Natural killer cell (primary cell): ENCODE measurements around the gene C22orf31. TPM values are rescaled to one million over a fixed set of nuclear protein-coding genes. Genes with fewer than 3 reads are reported as not detected.
"Not testable (repeated sequence)": the region's sequence is repeated elsewhere in the genome, so short reads cannot be mapped to it uniquely, and the experiment has no call there.

Source experiments
- ATAC-seq, 3 donors: fragments of 150-1000 bp in 2 of 3; fragments of 200-7000 bp in 1 of 3; cut with Tn5 transposase; 1 replicate in 1 of 3; 2 replicates in 2 of 3; pipeline ENCODE4 v1.10.0; 2021; ENCODE audit warnings: mild to moderate bottlenecking in 2 of 3, moderate library complexity in 2 of 3
- DNase-seq, 2 donors: peaks; one replicate each; pipeline versions ENCODE4 v3.0.0 to v3.0.0-alpha.2; 2013 to 2021; ENCODE audit warnings: mixed read lengths in 1 of 2
- H3K27ac ChIP-seq: one replicate; pipeline ENCODE4 v1.5.1; 2013; ENCODE audit warnings: mild to moderate bottlenecking, low read length
- H3K27me3 ChIP-seq: one replicate; pipeline ENCODE4 v1.6.1; 2013; ENCODE audit warnings: low read length; ENCODE audit not compliant: control insufficient read depth, insufficient read depth
- H3K36me3 ChIP-seq: one replicate; pipeline ENCODE4 v1.6.1; 2013; ENCODE audit warnings: low read length; ENCODE audit not compliant: control insufficient read depth, insufficient read depth
- H3K4me1 ChIP-seq: one replicate; pipeline ENCODE4 v1.6.1; 2013; ENCODE audit warnings: low read length; ENCODE audit not compliant: control insufficient read depth, insufficient read depth
- H3K4me3 ChIP-seq: one replicate; pipeline ENCODE4 v1.5.1; 2013; ENCODE audit warnings: low read length
- H3K9me3 ChIP-seq: one replicate; pipeline ENCODE4 v1.6.1; 2013; ENCODE audit warnings: low read length; ENCODE audit not compliant: control insufficient read depth, insufficient read depth
- H3K27ac Mint-ChIP-seq, 2 donors: one replicate each; pipeline ENCODE4 v1.8.0; 2022; ENCODE audit warnings: mild to moderate bottlenecking in 2 of 2, mixed read lengths in 2 of 2, moderate library complexity in 1 of 2
- H3K27me3 Mint-ChIP-seq, 2 donors: one replicate each; pipeline ENCODE4 v1.8.0; 2022; ENCODE audit warnings: low read depth in 2 of 2, mixed read lengths in 2 of 2
- H3K36me3 Mint-ChIP-seq: one replicate; pipeline ENCODE4 v1.8.0; 2022; ENCODE audit warnings: mixed read lengths
- H3K4me1 Mint-ChIP-seq, 2 donors: one replicate each; pipeline ENCODE4 v1.8.0; 2022; ENCODE audit warnings: mixed read lengths in 2 of 2
- H3K4me3 Mint-ChIP-seq: one replicate; pipeline ENCODE4 v1.8.0; 2022; ENCODE audit warnings: mild to moderate bottlenecking, moderate library complexity, mixed read lengths
- H3K9me3 Mint-ChIP-seq, 2 donors: one replicate each; pipeline ENCODE4 v1.8.0; 2022; ENCODE audit warnings: mixed read lengths in 2 of 2
- WGBS: methylation state at CpG from one replicate; pipeline ENCODE4 v1.1.7; 2013; ENCODE audit warnings: missing lambda C conversion rate; ENCODE audit not compliant: insufficient coverage; 5-methylcytosine and 5-hydroxymethylcytosine counted together
- intact Hi-C: fragments of 100-400 bp; cut with micrococcal nuclease; formaldehyde crosslinking; loops from one replicate; pipeline ENCODE4 v1.14.2; 2022
- total RNA-seq, 4 donors: library from RNA; stranded (reverse); fragments of 120-200 nt in 1 of 4; gene quantifications; one replicate each; pipeline versions ENCODE4 v1.2.3 to v1.2.4, GENCODE V29; 2013 to 2022
- TF ChIP-seq, protein P1 (sequence below): fragments of 200-600 bp; IDR thresholded peaks from one replicate; pipeline ENCODE4 v1.8.0; 2022; ENCODE audit warnings: antibody characterized with exemption

The C22orf31 gene
- total RNA-seq, 3 donors from 2014 or later (not counting 1 experiment from before 2014, with no cell fraction given) = not detected

DNA sequence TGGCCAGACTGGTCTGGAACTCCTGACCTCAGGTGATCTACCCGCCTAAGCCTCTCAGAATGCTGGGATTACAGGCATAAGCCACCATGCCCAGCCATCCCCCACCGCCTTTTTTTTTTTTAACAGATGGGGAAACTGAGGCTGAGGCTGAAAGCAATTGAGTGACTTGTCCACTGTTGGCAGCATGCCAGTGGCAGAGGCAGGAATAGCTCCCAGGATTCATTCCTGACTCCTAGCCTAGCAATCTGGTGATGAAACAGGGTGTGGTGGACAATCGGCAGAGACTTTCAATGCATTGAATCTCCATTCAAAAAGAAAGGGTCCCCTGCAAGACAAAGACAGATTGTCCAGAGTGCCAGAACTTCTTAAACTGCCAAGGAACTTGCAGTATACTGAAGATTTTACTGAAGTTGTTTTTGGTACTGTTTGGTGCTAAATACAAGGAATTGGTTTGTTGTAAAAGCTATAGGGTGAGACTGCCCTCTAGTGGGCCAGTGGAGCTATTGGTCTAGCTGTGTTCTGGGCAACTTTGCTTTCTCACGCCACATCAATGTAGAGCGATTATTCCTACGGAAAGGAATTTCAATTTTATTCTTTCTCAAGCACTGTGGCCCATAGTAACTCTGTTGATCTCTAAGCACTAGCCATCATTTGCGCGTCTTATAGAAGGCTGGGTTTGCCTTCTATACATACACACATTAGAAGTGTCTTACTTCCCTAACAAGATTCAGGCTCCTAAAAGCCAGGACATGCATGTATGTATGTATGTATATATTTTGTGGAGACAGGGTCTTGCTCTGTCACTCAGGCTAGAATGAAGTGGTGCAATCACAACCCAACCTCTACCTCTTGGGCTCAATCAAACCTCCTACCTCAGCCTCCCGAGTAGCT is 21.0 kb downstream of the C22orf31 start:
- Mint-ChIP-seq H3K4me3 (no peak overlapping the region), H3K4me1 (peaks cover 0 to 14% of the 10 kb centered on the region in 2 donors), H3K27ac (no peak overlapping the region), H3K36me3 (no peaks in the 10 kb centered on the region), H3K27me3 (peaks cover 15 to 16% of the 10 kb centered on the region in 2 donors), H3K9me3 (no peaks in the 10 kb centered on the region)
- ATAC-seq (peak; percentile 83 to 89 (median 87)), DNase-seq (peak; percentile 45 to 87)
- intact Hi-C loops = loop anchor here (1.0 to 10.0 kb wide), 3 partner anchors 185 to 1016 kb away; no protein-coding TSS in a partner anchor
- TF ChIP-seq, protein P1, sequence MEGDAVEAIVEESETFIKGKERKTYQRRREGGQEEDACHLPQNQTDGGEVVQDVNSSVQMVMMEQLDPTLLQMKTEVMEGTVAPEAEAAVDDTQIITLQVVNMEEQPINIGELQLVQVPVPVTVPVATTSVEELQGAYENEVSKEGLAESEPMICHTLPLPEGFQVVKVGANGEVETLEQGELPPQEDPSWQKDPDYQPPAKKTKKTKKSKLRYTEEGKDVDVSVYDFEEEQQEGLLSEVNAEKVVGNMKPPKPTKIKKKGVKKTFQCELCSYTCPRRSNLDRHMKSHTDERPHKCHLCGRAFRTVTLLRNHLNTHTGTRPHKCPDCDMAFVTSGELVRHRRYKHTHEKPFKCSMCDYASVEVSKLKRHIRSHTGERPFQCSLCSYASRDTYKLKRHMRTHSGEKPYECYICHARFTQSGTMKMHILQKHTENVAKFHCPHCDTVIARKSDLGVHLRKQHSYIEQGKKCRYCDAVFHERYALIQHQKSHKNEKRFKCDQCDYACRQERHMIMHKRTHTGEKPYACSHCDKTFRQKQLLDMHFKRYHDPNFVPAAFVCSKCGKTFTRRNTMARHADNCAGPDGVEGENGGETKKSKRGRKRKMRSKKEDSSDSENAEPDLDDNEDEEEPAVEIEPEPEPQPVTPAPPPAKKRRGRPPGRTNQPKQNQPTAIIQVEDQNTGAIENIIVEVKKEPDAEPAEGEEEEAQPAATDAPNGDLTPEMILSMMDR = peak; percentile 97
- Histone ChIP-seq H3K9me3 (no peaks in the 10 kb centered on the region), H3K4me1 (no peaks in the 10 kb centered on the region), H3K36me3 (no peaks in the 10 kb centered on the region), H3K4me3 (no peak overlapping the region), H3K27me3 (no peaks in the 10 kb centered on the region), H3K27ac (no peak overlapping the region)
- 42% methylated on average over 9 of the region's 9 CpGs for WGBS

DNA sequence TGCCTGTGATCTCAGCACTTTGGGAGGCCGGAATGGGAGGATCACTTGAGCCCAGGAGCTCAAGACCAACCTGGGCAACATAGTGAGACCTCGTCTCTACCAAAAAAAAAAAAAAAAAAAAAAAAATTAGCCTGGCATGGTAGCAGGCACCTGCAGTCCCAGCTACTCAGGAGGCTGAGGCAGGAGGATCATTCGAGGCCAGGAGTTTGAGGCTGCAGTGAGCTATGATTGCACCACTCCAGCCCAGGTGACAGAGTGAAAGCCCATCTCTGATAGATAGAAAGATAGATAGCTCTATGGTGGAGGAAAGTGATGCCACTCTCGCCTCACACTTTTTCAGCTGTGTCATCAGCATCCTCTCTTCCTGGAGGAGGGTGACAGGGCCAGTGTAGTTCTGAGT is 21.9 kb downstream of the C22orf31 start:
- not testable (repeated sequence) for H3K27ac ChIP-seq, H3K4me3 ChIP-seq, ATAC-seq, DNase-seq, H3K36me3 Mint-ChIP-seq, H3K27ac Mint-ChIP-seq, H3K9me3 ChIP-seq, H3K4me1 ChIP-seq, H3K4me3 Mint-ChIP-seq, H3K27me3 ChIP-seq, H3K9me3 Mint-ChIP-seq, H3K36me3 ChIP-seq
- H3K4me1 Mint-ChIP-seq = peaks cover 0 to 14% of the 10 kb centered on the region in 2 donors
- WGBS = 89% methylated on average over 4 of the region's 4 CpGs
- H3K27me3 Mint-ChIP-seq = peaks cover 19 to 23% of the 10 kb centered on the region in 2 donors
- intact Hi-C loops = loop anchor here (1.0 to 10.0 kb wide), 3 partner anchors 184 to 1015 kb away; no protein-coding TSS in a partner anchor

DNA sequence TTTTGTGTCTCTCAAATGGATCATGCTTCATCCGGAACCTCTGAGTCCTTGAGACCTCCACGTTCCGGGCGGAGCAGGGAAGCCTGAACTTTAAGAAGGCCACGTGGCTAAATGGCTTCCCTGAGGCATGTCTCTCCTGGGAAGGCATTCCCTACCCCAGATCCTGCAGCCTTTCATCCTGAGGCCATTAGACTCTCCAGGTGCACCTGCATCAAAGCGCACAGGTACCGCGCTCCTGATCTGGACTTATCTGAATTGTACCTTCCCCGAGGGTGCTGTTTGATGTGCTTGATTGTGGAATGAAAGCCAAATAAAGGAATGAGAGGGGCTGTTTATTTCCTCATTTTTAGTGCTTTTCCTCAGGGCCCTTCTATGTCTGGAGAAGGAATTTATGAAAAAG is 22.5 kb downstream of the C22orf31 start:
- H3K36me3 Mint-ChIP-seq = no peaks in the 10 kb centered on the region
- H3K9me3 ChIP-seq = no peaks in the 10 kb centered on the region
- TF ChIP-seq, protein P1 = no peak
- H3K4me1 Mint-ChIP-seq = peaks cover 0 to 14% of the 10 kb centered on the region in 2 donors
- H3K27ac Mint-ChIP-seq = no peak overlapping the region
- no peak overlapping the region for H3K27ac ChIP-seq
- H3K4me3 ChIP-seq = no peak overlapping the region
- H3K27me3 ChIP-seq = peaks cover 3% of the 10 kb centered on the region
- H3K27me3 Mint-ChIP-seq = peaks cover 24 to 28% of the 10 kb centered on the region in 2 donors
- H3K4me1 ChIP-seq = no peaks in the 10 kb centered on the region
- no peaks in the 10 kb centered on the region for H3K36me3 ChIP-seq
- ATAC-seq = no peak
- H3K9me3 Mint-ChIP-seq = no peaks in the 10 kb centered on the region
- WGBS = 92% methylated on average over 9 of the region's 9 CpGs
- intact Hi-C loops = no loop called here
- no peak for DNase-seq
- no peak overlapping the region for H3K4me3 Mint-ChIP-seq

GRCh38 chr22:29037340-29037932 is 24.2 kb downstream of the C22orf31 start:
- Histone ChIP-seq H3K4me3 (no peak overlapping the region), H3K4me1 (no peaks in the 10 kb centered on the region), H3K27me3 (peaks cover 11% of the 10 kb centered on the region), H3K36me3 (no peaks in the 10 kb centered on the region), H3K27ac (no peak overlapping the region), H3K9me3 (no peaks in the 10 kb centered on the region)
- 81% methylated on average over 3 of the region's 4 CpGs for WGBS
- Mint-ChIP-seq H3K36me3 (no peaks in the 10 kb centered on the region), H3K27me3 (peaks cover 36 to 38% of the 10 kb centered on the region in 2 donors), H3K9me3 (no peaks in the 10 kb centered on the region), H3K27ac (no peak overlapping the region), H3K4me3 (no peak overlapping the region), H3K4me1 (peaks cover 0 to 14% of the 10 kb centered on the region in 2 donors)
- DNase-seq = no peak
- intact Hi-C loops = no loop called here
- no peak for ATAC-seq
- TF ChIP-seq, protein P1 = no peak
